Right atrium auricular region (tissue), 2 donors: Measurements from ENCODE around the gene MRFAP1. TPM values are rescaled to one million over a fixed set of nuclear protein-coding genes. Genes with fewer than 3 reads are reported as not detected.
"Not testable (repeated sequence)": the region's sequence is repeated elsewhere in the genome, so short reads cannot be mapped to it uniquely, and the experiment has no call there.

Experiments
- DNase-seq: peaks from one replicate; pipeline ENCODE4 v3.0.0-alpha.2; 2019; ENCODE audit warnings: low spot score
- H3K27ac ChIP-seq, 2 donors: fragments of 200-600 bp; sonication (generic); 1 replicate in 1 of 2; 2 replicates in 1 of 2; pipeline ENCODE4 v1.5.1; 2016 to 2019
- H3K27me3 ChIP-seq, 2 donors: fragments of 200-600 bp; sonication (generic); one replicate each; pipeline versions ENCODE4 v1.5.1 to v1.6.0; 2017 to 2019
- H3K36me3 ChIP-seq: fragments of 200-600 bp; sonication (generic); one replicate; pipeline ENCODE4 v1.5.1; 2016
- H3K4me1 ChIP-seq, 2 donors: fragments of 200-600 bp; sonication (generic); one replicate each; pipeline versions ENCODE4 v1.5.1 to v1.6.0; 2017 to 2019
- H3K4me3 ChIP-seq, 2 donors: fragments of 200-600 bp; sonication (generic); 1 replicate in 1 of 2; 2 replicates in 1 of 2; pipeline ENCODE4 v1.5.1; 2017 to 2019; ENCODE audit warnings: mild to moderate bottlenecking in 1 of 2, moderate library complexity in 1 of 2
- H3K9me3 ChIP-seq, 2 donors: fragments of 200-600 bp; sonication (generic); one replicate each; pipeline ENCODE4 v1.5.1; 2019
- total RNA-seq, 2 donors: library from RNA; depleted of rRNA; stranded (reverse); fragments of >200 nt; gene quantifications; one replicate each; pipeline ENCODE4 v1.1.0, GENCODE V29; 2016
- TF ChIP-seq, protein P1 (sequence below), 2 donors: fragments of 200-600 bp; sonication (generic); IDR thresholded peaks; one replicate each; pipeline ENCODE4 v1.5.1; 2019; ENCODE audit warnings: antibody characterized with exemption in 2 of 2

The MRFAP1 gene
- total RNA-seq, 2 donors from 2014 or later = 170 to 176 TPM

GRCh38 chr4:6649216-6649615, 8.7 kb downstream of the MRFAP1 start:
- DNase-seq = no peak
- H3K27ac ChIP-seq = no peak overlapping the region
- no peaks in the 10 kb centered on the region for H3K36me3 ChIP-seq
- no peaks in the 10 kb centered on the region for H3K4me1 ChIP-seq
- no peak overlapping the region for H3K4me3 ChIP-seq
- TF ChIP-seq, protein P1, sequence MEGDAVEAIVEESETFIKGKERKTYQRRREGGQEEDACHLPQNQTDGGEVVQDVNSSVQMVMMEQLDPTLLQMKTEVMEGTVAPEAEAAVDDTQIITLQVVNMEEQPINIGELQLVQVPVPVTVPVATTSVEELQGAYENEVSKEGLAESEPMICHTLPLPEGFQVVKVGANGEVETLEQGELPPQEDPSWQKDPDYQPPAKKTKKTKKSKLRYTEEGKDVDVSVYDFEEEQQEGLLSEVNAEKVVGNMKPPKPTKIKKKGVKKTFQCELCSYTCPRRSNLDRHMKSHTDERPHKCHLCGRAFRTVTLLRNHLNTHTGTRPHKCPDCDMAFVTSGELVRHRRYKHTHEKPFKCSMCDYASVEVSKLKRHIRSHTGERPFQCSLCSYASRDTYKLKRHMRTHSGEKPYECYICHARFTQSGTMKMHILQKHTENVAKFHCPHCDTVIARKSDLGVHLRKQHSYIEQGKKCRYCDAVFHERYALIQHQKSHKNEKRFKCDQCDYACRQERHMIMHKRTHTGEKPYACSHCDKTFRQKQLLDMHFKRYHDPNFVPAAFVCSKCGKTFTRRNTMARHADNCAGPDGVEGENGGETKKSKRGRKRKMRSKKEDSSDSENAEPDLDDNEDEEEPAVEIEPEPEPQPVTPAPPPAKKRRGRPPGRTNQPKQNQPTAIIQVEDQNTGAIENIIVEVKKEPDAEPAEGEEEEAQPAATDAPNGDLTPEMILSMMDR (IDR thresholded peaks at IDR 0.05) = no peak
- no peaks in the 10 kb centered on the region for H3K27me3 ChIP-seq
- no peaks in the 10 kb centered on the region for H3K9me3 ChIP-seq

- not testable (repeated sequence) for H3K9me3 ChIP-seq, H3K36me3 ChIP-seq, DNase-seq, H3K4me3 ChIP-seq, H3K27me3 ChIP-seq, H3K4me1 ChIP-seq, H3K27ac ChIP-seq
These were observed 13.7 kb downstream of the MRFAP1 start for GRCh38 chr4:6654211-6654610.

DNA sequence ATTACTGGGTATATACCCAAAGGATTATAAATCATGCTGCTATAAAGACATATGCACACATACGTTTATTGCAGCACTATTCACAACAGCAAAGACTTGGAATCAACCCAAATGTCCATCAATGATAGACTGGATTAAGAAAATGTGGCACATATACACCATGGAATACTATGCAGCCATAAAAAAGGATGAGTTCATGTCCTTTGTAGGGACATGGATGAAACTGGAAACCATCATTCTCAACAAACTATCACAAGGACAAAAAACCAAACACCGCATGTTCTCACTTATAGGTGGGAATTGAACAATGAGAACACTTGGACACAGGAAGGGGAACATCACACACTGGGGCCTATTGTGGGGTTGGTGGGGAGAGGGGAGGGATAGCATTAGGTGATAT, 14.8 kb downstream of the MRFAP1 start:
- not testable (repeated sequence) for H3K9me3 ChIP-seq, H3K27me3 ChIP-seq, H3K27ac ChIP-seq, H3K36me3 ChIP-seq, H3K4me3 ChIP-seq, DNase-seq
- H3K4me1 ChIP-seq = peaks cover 0 to 12% of the 10 kb centered on the region in 2 donors

GRCh38 chr4:6655924-6656323, 15.4 kb downstream of the MRFAP1 start:
- no peak overlapping the region for H3K27ac ChIP-seq
- H3K27me3 ChIP-seq = no peaks in the 10 kb centered on the region
- H3K36me3 ChIP-seq = no peaks in the 10 kb centered on the region
- no peaks in the 10 kb centered on the region for H3K9me3 ChIP-seq
- TF ChIP-seq, protein P1 (IDR thresholded peaks at IDR 0.05) = no peak
- H3K4me3 ChIP-seq = no peak overlapping the region
- H3K4me1 ChIP-seq = peaks cover 0 to 12% of the 10 kb centered on the region in 2 donors
- DNase-seq = no peak

- Histone ChIP-seq H3K4me1 (peaks cover 0 to 12% of the 10 kb centered on the region in 2 donors), H3K9me3 (no peaks in the 10 kb centered on the region), H3K27ac (no peak overlapping the region), H3K4me3 (no peak overlapping the region), H3K27me3 (no peaks in the 10 kb centered on the region), H3K36me3 (no peaks in the 10 kb centered on the region)
- TF ChIP-seq, protein P1 (IDR thresholded peaks at IDR 0.05) = no peak
- DNase-seq = no peak
These were observed 17.0 kb downstream of the MRFAP1 start for GRCh38 chr4:6657242-6658208.

- no peaks in the 10 kb centered on the region for H3K27me3 ChIP-seq
- no peaks in the 10 kb centered on the region for H3K9me3 ChIP-seq
- H3K27ac ChIP-seq = peak overlapping the region; percentile 56 to 62
- H3K4me3 ChIP-seq = peak overlapping the region in 1 of 2 donors; percentile 52
- no peaks in the 10 kb centered on the region for H3K36me3 ChIP-seq
- TF ChIP-seq, protein P1 (IDR thresholded peaks at IDR 0.05) = no peak
- peaks cover 0 to 12% of the 10 kb centered on the region in 2 donors for H3K4me1 ChIP-seq
- no peak for DNase-seq
These were observed 17.7 kb downstream of the MRFAP1 start for GRCh38 chr4:6658209-6658595.
